ENCODE results near the gene IL15RA. TPM values are rescaled to one million over a fixed set of nuclear protein-coding genes. Genes with fewer than 3 reads are reported as not detected.

IL15RA gene
- total and polyA plus RNA-seq, 4 donors, result 13.2 to 67.7 (median 32.7) TPM

DNA sequence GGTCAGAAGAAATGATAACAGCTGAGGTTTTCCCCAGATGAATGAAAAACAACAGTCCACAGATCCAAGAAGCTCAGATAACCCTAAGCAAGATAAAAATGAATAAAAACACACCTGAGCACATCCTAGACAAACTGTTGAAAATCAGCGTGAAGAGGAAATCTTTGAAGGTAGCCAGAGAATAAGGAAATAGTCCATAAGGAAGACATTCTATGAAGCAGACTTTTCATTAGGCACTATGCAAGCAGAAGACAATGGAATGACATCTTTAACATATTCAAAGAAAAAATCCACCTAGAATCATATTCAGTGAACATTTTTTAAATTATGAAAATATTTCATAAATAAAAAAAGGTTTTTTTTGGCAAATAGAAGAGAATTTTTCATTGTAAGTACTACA lies 15.1 kb upstream of the IL15RA start:
- whole genome bisulfite sequencing, 2 donors, result 92 to 95% methylated on average over 1 of the region's 1 CpG
- Histone ChIP-seq H3K9me3 (ENCODE audit: control insufficient read depth in 4 of 4, insufficient read depth in 3 of 4, low read length in 3 of 4) (peaks cover 0 to 3% (median 1%) of the 10 kb centered on the region in 4 donors), H3K27ac (ENCODE audit: low read depth in 1 of 2, low read length in 1 of 2) (no peak overlapping the region), H3K4me1 (ENCODE audit: control insufficient read depth in 5 of 5, insufficient read depth in 5 of 5, low read length in 5 of 5) (peaks cover 0 to 22% (median 0%) of the 10 kb centered on the region in 5 donors), H3K9ac (ENCODE audit: insufficient read depth in 1 of 2, low read length in 2 of 2) (no peak overlapping the region), H3K4me3 (no peak overlapping the region), H3K36me3 (ENCODE audit: control insufficient read depth in 4 of 4, insufficient read depth in 4 of 4, low read length in 4 of 4) (no peaks in the 10 kb centered on the region), H3K27me3 (ENCODE audit: control insufficient read depth in 3 of 3, insufficient read depth in 3 of 3, low read length in 2 of 3) (no peaks in the 10 kb centered on the region)
- TF ChIP-seq, protein P1, sequence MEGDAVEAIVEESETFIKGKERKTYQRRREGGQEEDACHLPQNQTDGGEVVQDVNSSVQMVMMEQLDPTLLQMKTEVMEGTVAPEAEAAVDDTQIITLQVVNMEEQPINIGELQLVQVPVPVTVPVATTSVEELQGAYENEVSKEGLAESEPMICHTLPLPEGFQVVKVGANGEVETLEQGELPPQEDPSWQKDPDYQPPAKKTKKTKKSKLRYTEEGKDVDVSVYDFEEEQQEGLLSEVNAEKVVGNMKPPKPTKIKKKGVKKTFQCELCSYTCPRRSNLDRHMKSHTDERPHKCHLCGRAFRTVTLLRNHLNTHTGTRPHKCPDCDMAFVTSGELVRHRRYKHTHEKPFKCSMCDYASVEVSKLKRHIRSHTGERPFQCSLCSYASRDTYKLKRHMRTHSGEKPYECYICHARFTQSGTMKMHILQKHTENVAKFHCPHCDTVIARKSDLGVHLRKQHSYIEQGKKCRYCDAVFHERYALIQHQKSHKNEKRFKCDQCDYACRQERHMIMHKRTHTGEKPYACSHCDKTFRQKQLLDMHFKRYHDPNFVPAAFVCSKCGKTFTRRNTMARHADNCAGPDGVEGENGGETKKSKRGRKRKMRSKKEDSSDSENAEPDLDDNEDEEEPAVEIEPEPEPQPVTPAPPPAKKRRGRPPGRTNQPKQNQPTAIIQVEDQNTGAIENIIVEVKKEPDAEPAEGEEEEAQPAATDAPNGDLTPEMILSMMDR (IDR thresholded peaks at IDR 0.05; ENCODE audit: control extremely low read depth, extremely low read depth), result no peak
- ATAC-seq (ENCODE audit: insufficient read depth, low FRiP score), result no peak
- DNase-seq, result no peak

DNA sequence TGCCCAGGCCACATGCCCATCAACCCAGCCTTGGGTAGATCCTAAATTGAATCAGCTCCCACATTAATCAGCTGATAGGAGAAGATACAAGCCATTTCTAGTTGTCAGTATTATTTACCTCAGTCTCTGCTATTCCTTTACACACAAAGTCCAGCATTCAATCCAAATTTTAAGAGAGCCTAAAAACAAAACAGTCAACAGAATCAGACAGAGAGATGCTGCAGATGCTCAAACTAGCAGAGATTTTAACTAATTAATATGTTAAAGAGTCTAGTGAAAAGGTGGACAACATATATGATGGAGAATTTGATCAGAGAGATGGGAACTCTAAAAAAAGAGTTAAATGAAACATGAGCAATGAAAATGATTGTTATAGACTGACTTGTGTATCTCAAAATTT lies 14.4 kb upstream of the IL15RA start:
- Histone ChIP-seq H3K9ac (ENCODE audit: insufficient read depth in 1 of 2, low read length in 2 of 2) (no peak overlapping the region), H3K36me3 (ENCODE audit: control insufficient read depth in 4 of 4, insufficient read depth in 4 of 4, low read length in 4 of 4) (no peaks in the 10 kb centered on the region), H3K27me3 (ENCODE audit: control insufficient read depth in 3 of 3, insufficient read depth in 3 of 3, low read length in 2 of 3) (no peaks in the 10 kb centered on the region), H3K4me1 (ENCODE audit: control insufficient read depth in 5 of 5, insufficient read depth in 5 of 5, low read length in 5 of 5) (peaks cover 0 to 29% (median 0%) of the 10 kb centered on the region in 5 donors), H3K27ac (ENCODE audit: low read depth in 1 of 2, low read length in 1 of 2) (no peak overlapping the region), H3K9me3 (ENCODE audit: control insufficient read depth in 4 of 4, insufficient read depth in 3 of 4, low read length in 3 of 4) (peaks cover 0 to 3% (median 1%) of the 10 kb centered on the region in 4 donors), H3K4me3 (no peak overlapping the region)
- TF ChIP-seq, protein P1 (IDR thresholded peaks at IDR 0.05; ENCODE audit: control extremely low read depth, extremely low read depth), result no peak
- DNase-seq (no peak), ATAC-seq (ENCODE audit: insufficient read depth, low FRiP score) (no peak)

DNA sequence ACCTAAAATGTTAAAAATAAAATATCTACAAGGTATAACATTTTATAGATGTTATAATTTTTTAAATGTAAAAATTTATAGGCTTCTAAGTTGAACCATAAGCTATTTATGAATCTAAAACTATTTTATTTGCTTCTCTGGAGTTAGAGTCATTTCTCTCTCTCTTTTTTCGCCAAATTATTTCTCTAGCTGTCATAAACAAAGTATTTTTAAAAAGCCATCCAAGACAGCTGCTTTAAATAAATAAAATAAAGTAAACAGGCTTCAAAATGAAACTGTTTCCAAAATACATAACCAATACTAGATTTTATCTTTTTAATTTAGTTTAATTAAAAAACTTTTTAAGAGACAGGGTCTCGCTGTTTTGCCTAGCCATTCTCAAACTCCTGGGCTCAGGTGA lies 12.4 kb upstream of the IL15RA start:
- Histone ChIP-seq H3K4me3 (no peak overlapping the region), H3K36me3 (ENCODE audit: control insufficient read depth in 4 of 4, insufficient read depth in 4 of 4, low read length in 4 of 4) (no peaks in the 10 kb centered on the region), H3K9ac (ENCODE audit: insufficient read depth in 1 of 2, low read length in 2 of 2) (no peak overlapping the region), H3K27me3 (ENCODE audit: control insufficient read depth in 3 of 3, insufficient read depth in 3 of 3, low read length in 2 of 3) (no peaks in the 10 kb centered on the region), H3K27ac (ENCODE audit: low read depth in 1 of 2, low read length in 1 of 2) (no peak overlapping the region), H3K9me3 (ENCODE audit: control insufficient read depth in 4 of 4, insufficient read depth in 3 of 4, low read length in 3 of 4) (peaks cover 0 to 3% (median 1%) of the 10 kb centered on the region in 4 donors), H3K4me1 (ENCODE audit: control insufficient read depth in 5 of 5, insufficient read depth in 5 of 5, low read length in 5 of 5) (peaks cover 0 to 38% (median 0%) of the 10 kb centered on the region in 5 donors)
- DNase-seq (peak in 2 of 3 donors; percentile 67 to 81), ATAC-seq (ENCODE audit: insufficient read depth, low FRiP score) (no peak)
- 76 to 87% methylated on average over 2 of the region's 2 CpGs for WGBS, 2 donors
- TF ChIP-seq, protein P1 (IDR thresholded peaks at IDR 0.05; ENCODE audit: control extremely low read depth, extremely low read depth), result no peak

DNA sequence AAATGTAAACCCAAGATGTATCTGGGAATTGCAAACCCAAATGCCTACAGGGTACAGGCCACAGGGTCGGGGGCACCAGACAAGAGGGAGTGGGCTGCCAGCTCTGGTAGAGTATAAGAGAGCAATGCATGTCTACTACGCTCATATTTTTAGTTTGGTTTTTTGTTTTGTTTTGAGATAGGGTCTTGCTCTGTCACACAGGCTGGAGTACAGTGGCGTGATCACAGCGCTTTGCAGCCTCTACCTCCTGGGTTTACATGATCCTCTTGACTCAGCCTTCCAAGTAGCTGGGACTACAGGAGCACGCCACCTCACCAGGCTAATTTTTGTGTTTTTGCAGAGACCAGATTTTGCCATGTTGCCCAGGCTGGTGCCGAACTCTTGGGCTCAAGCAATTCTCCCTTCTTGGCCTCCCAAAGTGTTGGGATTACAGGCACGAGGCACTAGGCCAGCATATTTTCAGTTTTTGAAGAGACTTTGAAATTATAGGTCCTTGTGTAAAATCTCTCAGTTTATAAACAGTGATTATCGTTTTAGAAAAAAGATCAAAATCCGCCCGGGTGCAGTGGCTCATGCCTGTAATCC lies 11.1 kb upstream of the IL15RA start:
- H3K27ac ChIP-seq (ENCODE audit: low read depth in 1 of 2, low read length in 1 of 2), result no peak overlapping the region
- H3K27me3 ChIP-seq (ENCODE audit: control insufficient read depth in 3 of 3, insufficient read depth in 3 of 3, low read length in 2 of 3), result no peaks in the 10 kb centered on the region
- 92 to 95% methylated on average over 10 of the region's 10 CpGs for WGBS, 2 donors
- H3K9ac ChIP-seq (ENCODE audit: insufficient read depth in 1 of 2, low read length in 2 of 2), result no peak overlapping the region
- ATAC-seq (ENCODE audit: insufficient read depth, low FRiP score) (no peak), DNase-seq (no peak)
- H3K9me3 ChIP-seq (ENCODE audit: control insufficient read depth in 4 of 4, insufficient read depth in 3 of 4, low read length in 3 of 4), result peaks cover 0 to 3% (median 1%) of the 10 kb centered on the region in 4 donors
- peaks cover 0 to 41% (median 0%) of the 10 kb centered on the region in 5 donors for H3K4me1 ChIP-seq (ENCODE audit: control insufficient read depth in 5 of 5, insufficient read depth in 5 of 5, low read length in 5 of 5)
- TF ChIP-seq, protein P1 (IDR thresholded peaks at IDR 0.05; ENCODE audit: control extremely low read depth, extremely low read depth), result no peak
- no peak overlapping the region for H3K4me3 ChIP-seq
- H3K36me3 ChIP-seq (ENCODE audit: control insufficient read depth in 4 of 4, insufficient read depth in 4 of 4, low read length in 4 of 4), result no peaks in the 10 kb centered on the region

All from lung (tissue), 12 donors.